Epithelial cell of proximal tubule (primary cell): Measurements from ENCODE around the gene CCDC110. TPM values are rescaled to one million over a fixed set of nuclear protein-coding genes. Genes with fewer than 3 reads are reported as not detected.

Experiments used
- DNase-seq: peaks from one replicate; pipeline ENCODE4 v3.0.0-alpha.2; 2011; ENCODE audit warnings: low read depth
- H3K4me3 ChIP-seq: 2 replicates; pipeline ENCODE4 v1.5.1; 2011; ENCODE audit warnings: low read depth, mild to moderate bottlenecking, low read length
- CTCF ChIP-seq: conservative IDR thresholded peaks from 2 replicates; pipeline ENCODE4 v1.5.1; 2012; ENCODE audit warnings: low read depth, mild to moderate bottlenecking, low read length
- total RNA-seq: library from RNA; depleted of rRNA; stranded (reverse); fragments of >200 nt; gene quantifications from 2 replicates; pipeline ENCODE4 v1.2.3, GENCODE V29; 2015

Gene CCDC110
- total RNA-seq, 1 donor from 2014 or later, result 0.46 TPM

GRCh38 chr4:185445209-185445608 lies 26.3 kb downstream of the CCDC110 start:
- no peak for TF ChIP-seq CTCF

GRCh38 chr4:185441479-185441878 lies 30.1 kb downstream of the CCDC110 start:
- no peak for DNase-seq
- no peak overlapping the region for H3K4me3 ChIP-seq
- no peak for TF ChIP-seq CTCF

More at GRCh38 chr4:185445209-185445608, 26.3 kb downstream of the CCDC110 start:
- H3K4me3 ChIP-seq, result no peak overlapping the region
- no peak for DNase-seq

- no peak for DNase-seq
- H3K4me3 ChIP-seq, result no peak overlapping the region
- TF ChIP-seq CTCF, result no peak
Measured at GRCh38 chr4:185437809-185438208, 33.7 kb downstream of the CCDC110 start.

- no peak for DNase-seq
- TF ChIP-seq CTCF, result no peak
- no peak overlapping the region for H3K4me3 ChIP-seq
Measured at GRCh38 chr4:185435466-185435865, 36.1 kb downstream of the CCDC110 start.

GRCh38 chr4:185429660-185430059 lies 41.9 kb downstream of the CCDC110 start:
- DNase-seq, result no peak
- no peak overlapping the region for H3K4me3 ChIP-seq
- no peak for TF ChIP-seq CTCF

- TF ChIP-seq CTCF, result no peak
- H3K4me3 ChIP-seq, result no peak overlapping the region
- DNase-seq, result no peak
Measured at GRCh38 chr4:185426960-185427688, 44.4 kb downstream of the CCDC110 start.
